GM19468 (cell line): ENCODE data around the gene FCER1G.
"Not testable (repeated sequence)": the region's sequence is repeated elsewhere in the genome, so short reads cannot be mapped to it uniquely, and the experiment has no call there.

Experiments
- ATAC-seq: cut with Tn5 transposase; IDR thresholded peaks from one replicate; pipeline ENCODE4 v1.9.1; 2021; ENCODE audit warnings: mild to moderate bottlenecking, moderate library complexity, moderate number of reproducible peaks; ENCODE audit not compliant: unreplicated experiment; ENCODE audit errors: extremely low read depth

The FCER1G gene

DNA sequence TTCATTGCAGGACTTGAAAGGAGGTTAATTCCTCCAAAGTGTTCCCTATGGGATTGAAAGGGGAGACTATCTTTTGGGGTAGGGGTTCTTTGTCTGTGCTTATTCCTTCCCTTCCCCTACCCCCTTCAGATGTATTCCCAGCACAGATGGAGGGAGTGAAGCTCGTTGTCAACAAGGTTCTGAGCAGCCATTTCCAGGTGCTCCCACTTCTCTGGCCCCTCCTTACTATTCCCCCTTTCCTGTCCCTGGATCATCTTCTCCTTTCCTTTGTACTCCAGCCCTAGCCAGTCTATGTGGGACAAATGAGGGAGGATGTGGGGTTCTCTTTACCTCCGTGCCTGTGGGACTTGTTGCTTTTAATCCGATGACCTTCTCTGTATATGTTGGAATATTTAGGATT is 11.7 kb downstream of the FCER1G start:
- ATAC-seq, result no peak

DNA sequence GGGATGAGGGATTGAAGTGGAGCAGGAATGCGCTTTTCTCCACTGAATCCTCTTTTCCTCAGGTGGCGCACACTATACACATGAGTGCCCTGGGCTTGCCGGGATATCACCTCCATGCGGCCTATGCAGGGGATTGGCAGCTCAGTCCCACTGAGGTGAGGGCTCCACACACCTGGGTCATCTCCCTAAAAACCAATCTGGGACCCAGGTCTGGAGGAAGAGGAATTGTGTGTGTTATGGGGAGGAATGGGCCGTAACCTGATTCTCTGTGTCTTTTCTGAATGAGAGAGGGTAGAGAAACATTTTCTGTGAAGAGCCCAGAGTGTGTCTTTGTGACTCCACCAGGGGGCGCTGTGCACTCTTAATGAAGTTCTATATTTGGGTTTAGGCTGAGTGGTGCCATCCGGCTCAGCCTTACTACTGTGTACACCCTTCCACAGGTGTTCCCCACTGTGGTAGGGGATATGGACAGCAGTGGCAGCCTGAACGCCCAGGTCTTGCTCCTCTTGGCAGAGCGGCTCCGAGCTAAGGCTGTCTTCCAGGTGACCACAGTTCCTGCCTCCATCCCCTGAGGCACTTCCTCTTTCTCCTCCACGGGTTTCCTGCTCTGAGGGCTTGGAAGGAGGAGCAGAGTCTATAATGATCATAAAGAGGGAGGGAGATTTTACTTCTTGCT is 12.2 kb downstream of the FCER1G start:
- ATAC-seq, result no peak

DNA sequence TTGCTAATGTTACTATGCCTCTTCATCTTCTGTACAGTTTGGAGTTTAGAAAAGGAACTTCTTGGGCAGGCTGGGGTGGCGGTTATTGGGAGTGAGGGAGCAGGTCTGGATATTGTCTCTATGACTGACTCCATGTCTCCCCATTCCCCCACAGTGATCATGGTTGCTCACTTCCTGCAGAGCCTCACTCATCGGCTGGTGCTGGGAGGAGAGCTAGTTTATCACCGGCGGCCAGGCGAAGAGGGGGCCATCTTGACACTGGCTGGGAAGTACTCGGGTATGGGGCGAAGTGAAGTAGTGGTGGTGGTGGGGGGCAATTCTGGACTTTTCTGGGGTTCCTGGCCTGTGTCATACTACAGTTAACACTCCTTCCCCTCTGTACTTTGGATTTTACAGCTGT is 12.9 kb downstream of the FCER1G start:
- no peak for ATAC-seq

DNA sequence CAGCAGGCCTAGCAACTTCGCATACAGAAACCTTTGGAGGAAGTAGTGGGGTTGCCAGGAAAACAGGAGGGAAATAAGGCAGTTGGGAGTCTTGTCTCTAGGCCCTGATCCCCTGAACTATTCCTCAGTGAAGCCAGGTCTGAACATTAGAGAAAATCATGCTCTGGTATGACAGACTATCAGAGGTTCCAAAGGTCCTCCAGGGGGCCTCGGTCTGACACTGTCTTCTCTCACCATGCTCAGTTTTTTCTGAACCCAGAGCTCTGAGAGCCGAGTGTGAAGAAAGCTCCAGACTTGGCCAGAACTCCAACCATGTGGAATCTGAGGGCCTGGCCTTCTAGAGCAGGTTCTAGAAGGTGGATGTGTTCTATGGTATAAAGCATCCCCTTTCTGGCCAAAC is 14.8 kb downstream of the FCER1G start:
- no peak for ATAC-seq

DNA sequence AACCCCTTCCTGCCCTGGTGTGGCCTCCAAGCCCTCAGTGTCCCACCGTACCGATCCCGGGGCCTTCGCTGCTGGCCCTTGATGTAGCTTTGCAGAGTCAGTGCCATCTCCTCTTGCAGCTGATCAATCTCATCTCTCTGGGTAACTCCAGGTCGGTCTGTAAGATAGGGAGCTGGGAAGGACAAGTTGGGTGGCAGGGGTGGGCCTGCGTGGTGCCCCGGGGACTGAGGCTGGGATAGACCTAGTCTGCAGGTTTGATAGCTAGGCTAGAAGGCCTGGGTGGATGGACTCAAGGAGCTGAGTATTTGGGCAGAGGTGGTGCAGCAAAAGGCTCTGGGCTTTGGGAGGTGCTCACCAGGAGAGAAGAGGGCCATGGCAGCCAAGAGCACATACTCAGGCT is 15.7 kb downstream of the FCER1G start:
- no peak for ATAC-seq

DNA sequence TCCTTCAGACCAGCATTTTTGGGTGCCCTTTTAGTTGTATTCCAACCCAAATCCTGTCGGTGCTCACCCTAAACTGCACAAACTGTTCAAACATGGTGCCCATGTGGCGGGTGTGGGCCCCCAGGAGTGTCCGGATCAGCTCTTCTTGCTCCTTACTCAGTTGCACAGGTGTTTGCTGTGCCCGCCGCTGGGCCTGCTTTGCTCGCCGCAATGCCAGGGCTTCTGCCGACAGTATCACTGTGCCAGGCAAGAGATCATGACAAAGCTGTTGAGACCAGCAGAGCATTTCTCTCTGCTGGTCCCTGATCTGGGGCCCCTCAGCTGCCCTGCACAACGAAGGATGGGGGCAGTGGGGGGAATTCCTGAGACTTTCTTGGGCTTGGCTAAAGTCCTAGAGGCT is 18.0 kb downstream of the FCER1G start:
- no peak for ATAC-seq

DNA sequence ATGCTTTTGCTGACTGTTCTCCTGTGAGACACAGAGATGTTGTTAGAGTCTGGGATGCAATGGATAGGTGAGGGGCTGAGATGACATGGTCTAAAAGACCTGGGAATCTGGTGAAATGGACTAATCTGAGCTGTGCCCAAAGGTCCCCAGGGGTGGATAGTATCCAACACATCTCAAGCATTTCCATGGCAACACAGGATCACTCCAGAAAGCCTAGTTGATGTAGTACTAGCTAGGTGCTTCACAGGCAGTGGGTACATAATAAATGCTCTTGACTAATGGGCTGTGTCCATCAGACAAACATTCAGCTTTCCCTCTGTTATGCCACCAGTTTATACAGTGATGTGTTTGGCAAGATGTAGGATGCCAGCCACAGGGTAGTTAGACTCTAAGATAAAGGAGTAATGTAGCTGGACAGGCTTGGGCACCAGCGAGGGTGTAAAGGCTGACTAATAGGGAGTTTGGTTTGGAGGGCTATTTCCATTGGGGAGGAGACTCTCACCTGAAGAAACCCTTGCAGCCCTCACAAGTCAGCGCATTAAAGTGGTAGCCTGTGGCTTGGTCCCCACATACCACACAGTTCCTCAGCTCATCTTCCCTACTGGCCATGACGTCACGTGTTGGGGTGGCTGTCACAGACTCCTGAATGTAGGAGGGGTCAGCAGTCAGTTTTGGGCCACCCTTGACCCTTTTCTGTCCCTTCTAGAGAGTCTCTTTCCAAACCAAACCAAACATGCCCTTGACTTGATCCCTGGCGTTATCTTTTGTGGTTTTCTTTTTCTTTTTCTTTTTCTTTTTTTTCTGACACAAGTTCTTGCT is 21.1 kb downstream of the FCER1G start:
- no peak for ATAC-seq

DNA sequence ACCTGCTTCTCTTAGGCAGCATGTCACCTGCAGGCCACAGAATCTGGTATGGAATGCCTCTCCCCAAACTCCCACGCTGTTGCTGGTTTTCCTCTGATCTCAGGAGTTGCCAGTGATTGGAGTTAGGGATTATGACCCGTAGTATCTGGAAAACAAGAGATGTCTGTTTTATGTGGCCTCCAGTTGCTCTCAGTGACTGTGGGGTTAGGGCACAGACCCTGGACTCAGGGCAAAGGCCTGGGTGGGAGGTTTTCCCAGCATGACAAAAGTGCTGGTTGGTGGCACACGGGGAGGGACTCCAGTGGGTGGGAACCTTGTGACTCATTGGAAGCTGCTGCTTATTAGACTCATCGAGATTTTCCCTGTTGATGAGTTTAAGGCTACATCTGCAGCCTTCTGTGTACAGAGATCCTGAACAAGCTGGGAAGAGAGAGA is 23.0 kb downstream of the FCER1G start, which contains the start of gene NR1I3:
TSS of gene NR1I3 (minus strand) at position 165 of the 435 bp plus-strand sequence. CDS start 1,638 bp downstream, outside the sequence.
- no peak for ATAC-seq

DNA sequence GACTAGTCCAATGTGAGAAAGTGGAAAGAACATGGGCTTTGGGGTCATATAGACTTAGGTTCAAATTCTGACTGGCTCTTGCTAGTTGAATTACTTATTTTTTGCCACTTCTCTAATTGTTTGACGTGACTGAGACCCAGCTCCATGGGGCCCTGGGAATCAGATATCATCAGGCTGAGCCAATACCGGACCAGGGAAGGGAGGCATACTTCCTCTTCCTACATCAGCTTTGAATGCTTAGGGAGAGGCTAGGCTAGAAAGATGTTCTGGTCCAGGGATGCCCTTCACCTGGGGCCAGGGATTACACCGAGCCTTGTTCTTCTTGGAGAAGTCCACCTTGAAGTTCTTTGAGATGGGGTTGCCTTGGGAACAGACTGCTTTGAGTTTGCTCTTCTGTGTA is 26.6 kb downstream of the FCER1G start:
- ATAC-seq, result no peak

DNA sequence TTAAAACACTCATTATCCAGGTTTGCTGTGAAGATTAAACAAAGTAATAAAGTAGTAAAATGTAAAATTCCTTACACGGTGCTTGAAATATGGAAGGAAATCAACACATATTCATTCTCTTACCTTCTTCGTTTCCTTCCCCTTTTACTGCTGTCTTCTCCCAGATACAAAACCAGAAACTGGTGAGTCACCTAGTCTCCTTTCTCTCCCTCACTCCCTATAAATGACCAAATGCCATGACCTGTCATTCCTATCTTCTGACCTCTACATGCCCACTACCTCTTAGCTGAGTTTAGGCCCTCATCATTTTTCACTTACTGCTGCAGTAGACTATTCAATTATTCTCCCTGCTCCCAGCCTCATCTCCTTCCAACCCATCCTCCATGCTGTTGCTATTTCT is 27.2 kb downstream of the FCER1G start:
- ATAC-seq, result no peak

DNA sequence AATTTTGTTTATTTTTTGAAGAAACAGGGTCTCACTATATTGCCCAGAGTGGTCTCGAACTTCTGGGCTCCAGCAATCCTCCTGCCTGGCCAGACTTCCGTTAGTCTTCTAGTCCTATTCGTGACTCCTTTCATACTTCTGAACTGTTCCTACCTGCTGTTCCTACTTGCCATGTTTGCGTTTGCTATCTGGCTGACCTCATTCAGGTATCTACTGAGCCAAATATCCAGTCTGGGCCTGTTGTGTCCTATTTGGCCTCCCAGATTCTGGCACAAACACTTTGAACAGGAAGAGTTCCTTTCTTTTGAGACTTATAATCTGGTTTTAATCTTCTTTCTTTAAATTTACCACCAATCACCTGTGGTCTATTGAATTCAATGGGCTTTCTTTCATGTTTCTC is 29.8 kb downstream of the FCER1G start:
- no peak for ATAC-seq

DNA sequence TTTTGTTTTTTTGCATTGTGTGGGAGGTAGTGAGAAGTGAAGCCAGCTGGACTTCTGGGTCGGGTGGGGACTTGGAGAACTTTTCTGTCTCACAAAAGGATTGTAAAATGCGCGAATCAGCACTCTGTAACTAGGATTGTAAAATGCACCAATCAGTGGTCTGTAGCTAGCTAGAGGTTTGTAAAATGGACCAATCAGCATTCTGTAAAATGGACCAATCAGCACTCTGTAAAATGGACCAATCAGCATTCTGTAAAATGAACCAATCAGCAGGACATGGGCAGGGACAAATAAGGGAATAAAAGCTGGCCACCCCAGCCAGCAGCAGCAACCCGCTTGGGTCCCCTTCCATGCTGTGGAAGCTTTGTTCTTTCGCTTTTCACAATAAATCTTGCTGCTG is 35.0 kb downstream of the FCER1G start:
- ATAC-seq, result not testable (repeated sequence)

DNA sequence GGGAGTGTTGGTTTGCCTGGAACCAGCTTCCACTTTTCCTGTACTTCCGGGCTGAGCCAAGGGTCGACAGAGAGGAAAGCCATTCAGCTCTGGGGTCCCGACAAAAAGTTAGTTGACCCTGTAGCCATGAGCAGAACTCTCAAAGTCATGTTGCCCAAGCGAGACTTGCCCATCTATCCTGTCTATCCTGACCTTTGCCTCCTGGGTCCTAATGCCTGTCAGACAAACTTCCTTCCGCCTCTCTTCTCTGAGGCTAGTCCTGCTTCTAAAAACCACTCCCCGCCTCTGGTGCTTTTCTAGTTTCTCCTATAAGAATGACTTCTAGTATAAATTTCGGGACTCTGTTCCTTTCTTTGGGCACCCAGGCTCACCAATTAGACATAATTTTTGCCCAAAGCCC is 35.7 kb downstream of the FCER1G start:
- ATAC-seq, result no peak

DNA sequence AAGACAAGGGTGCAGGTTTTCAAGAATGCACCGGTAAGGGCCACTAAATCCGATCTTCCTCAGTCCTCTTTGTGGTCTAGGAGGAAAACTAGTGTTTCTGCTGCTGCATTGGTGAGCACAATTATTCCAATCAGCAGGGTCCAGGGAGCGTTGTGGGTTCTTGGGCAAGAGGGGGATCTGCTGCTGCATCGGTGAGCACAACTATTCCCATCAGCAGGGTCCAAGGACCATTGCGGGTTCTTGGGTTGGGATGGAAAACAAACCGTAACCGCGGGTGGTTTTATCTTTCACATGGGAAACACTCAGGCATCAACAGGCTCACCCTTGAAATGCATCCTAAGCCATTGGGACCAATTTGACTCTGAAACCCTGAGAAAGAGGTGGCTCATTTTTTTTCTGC is 36.5 kb downstream of the FCER1G start:
- no peak for ATAC-seq

DNA sequence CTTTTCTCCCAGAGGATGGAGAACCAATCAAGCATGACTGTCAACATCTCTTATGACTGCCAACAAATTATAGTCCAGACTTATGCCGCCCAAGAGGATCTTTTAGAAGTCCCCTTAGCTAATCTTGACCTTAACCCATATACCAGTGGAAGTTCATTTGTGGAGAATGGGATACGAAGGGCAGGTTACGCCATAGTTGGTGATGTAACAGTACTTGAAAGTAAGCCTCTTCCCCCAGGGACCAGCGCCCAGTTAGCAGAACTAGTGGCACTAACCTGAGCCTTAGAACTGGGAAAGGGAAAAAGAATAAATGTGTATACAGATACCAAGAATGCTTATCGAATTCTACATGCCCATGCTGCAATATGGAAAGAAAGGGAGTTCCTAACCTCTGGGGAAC is 40.2 kb downstream of the FCER1G start:
- not testable (repeated sequence) for ATAC-seq

DNA sequence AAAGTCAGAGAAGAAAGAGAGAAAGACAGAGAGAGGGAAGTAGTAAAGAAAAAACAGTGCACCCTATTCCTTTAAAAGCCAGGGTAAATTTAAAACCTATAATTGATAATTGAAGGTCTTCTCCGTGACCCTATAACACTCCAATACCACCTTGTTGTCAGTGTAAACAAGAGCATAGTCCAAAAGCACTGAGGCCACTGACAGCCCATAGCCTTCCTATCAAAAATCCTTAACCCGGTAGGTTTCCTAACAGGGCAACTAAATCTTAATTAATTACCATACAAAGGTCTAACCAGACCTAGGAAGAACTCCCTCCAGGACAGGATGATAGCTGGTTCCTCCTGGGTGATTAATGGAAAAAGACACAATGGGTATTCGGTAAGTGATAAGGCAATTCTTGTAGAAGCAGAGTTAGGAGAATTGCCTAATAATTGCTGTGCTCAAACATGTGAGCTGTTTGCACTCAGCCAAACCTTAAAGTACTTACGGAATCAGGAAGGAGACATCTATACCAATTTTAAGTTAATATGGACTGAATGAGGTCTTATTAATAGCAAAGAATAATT is 40.9 kb downstream of the FCER1G start:
- not testable (repeated sequence) for ATAC-seq

DNA sequence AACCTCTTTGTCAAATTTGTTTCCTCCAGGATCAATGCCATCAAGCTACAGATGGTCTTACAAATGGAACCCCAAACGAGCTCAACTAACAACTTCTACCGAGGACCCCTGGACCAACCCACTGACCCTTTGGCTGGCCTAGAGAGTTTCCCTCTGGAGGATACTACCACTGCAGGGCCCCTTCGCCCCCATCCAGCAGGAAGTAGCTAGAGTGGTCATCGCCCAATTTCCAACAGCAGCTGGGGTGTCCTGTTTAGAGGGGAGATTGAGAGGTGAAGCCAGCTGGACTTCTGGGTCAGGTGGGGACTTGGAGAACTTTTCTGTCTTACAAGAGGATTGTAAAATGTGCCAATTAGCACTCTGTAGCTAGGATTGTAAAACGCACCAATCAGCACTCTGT is 42.0 kb downstream of the FCER1G start:
- ATAC-seq, result not testable (repeated sequence)

DNA sequence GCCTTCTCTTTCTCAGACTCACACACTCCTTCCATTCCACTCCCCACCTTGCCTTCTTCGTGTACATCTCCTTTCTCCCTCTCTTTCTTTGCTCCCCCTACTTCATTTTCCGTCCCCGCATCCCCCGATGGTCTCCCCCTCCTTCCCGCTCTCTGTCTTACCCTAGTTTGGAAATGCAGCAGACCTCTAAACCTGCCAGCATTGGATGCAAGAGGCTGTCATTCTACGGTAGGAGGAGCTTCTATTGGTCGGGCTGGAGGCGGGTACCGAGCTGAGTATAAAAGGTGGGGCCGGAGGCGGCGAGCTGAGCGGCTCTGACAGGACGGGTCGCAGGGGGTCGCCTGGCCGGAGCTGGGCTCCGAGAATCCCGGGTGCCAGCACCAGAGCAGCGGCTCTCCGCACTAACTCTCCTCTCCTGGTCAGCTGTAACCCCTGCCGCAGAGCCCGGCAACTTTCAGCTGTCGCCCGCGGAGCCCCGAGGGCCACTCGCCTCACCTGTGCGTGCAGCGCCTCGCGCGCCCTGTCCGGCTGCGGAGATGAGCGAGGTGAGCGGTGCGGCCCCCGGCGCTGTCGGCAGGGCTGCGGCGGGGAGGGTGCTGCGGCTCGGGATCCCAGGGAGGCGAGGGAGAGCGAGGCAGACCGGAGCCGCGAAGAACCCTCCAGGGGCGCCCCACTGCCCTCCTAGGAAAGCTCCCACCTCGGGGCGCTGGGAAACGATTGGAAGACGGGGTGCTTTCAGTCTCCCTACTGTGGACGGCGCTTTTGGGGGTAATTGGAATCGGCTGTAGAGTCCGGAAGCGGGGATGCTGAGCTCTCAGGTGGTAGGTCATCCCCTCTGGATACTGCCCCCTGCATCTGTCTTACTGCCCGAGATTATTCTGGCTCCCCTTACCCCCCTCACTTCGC is 43.6 kb downstream of the FCER1G start, which contains the start of gene PCP4L1:
TSS of gene PCP4L1 (plus strand) at position 307 of the 906 bp plus-strand sequence. CDS start at position 537, 230 bp downstream.
- ATAC-seq, result no peak

DNA sequence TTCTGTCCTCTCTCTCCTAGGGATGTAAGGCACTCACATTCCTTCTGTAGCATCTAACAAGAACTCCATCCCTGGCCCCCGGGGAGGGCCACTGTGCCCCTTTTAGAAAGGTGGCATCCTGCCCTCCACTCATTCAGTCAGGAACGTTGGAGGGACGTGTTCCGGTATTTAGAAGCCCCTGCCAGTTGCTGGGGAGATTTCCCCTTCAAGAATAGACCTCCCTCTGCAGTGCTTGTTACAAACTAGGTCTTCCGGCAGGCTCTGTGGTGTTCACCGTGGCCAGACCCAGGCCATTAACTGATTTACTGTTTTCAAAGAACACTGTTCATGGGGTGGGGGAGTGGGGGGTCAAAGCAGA is 44.2 kb downstream of the FCER1G start:
- no peak for ATAC-seq

DNA sequence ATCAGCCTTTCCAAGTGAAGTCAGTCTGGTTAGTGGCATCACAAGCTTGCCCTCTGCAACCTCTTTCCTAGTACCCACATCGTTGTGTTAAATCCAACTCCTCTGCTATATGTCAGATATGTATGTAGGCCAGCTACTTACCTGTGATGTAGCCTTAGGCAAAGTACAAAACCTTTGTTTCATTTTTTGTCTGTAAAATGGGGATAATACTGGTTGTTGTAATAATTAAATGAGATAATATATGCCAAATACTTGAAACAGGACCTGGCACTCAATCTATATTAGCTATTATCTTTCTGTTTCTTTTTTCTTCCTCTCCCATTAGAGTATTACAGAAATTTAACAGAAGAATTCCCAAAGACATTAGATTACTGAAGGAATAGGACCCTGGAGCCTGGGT is 44.7 kb downstream of the FCER1G start:
- ATAC-seq, result no peak
